Fibroblast of villous mesenchyme (primary cell): ENCODE data around the gene MIGA2. TPM values are rescaled to one million over a fixed set of nuclear protein-coding genes. Genes with fewer than 3 reads are reported as not detected.
A peak's percentile ranks its signal among the peaks of the same experiment; 100 is the strongest.

ENCODE experiments used
- DNase-seq: peaks from one replicate; pipeline ENCODE4 v3.0.0-alpha.2; 2010; ENCODE audit warnings: low read depth
- H3K4me3 ChIP-seq: 2 replicates; pipeline ENCODE4 v1.5.1; 2011; ENCODE audit warnings: low read depth, mild to moderate bottlenecking, low read length
- CTCF ChIP-seq: IDR thresholded peaks from 2 replicates; pipeline ENCODE4 v1.5.1; 2012; ENCODE audit warnings: low read depth, mild to moderate bottlenecking, low read length; ENCODE audit not compliant: insufficient read depth
- total RNA-seq: library from RNA; depleted of rRNA; stranded (reverse); fragments of >200 nt; gene quantifications from 2 replicates; pipeline ENCODE4 v1.2.3, GENCODE V29; 2012

The MIGA2 gene
- total RNA-seq, 1 donor: 22.5 TPM

- TF ChIP-seq CTCF: no peak
- no peak for DNase-seq
- no peak overlapping the region for H3K4me3 ChIP-seq
These were observed 15.3 kb upstream of the MIGA2 start for GRCh38 chr9:129021091-129021490.

- DNase-seq: no peak
- no peak for TF ChIP-seq CTCF
- no peak overlapping the region for H3K4me3 ChIP-seq
These were observed 14.4 kb upstream of the MIGA2 start for GRCh38 chr9:129022037-129022436.

- no peak overlapping the region for H3K4me3 ChIP-seq
- no peak for TF ChIP-seq CTCF
- DNase-seq: peak; percentile 82
These were observed 13.2 kb upstream of the MIGA2 start for GRCh38 chr9:129023036-129023907.

GRCh38 chr9:129023908-129024233, 12.6 kb upstream of the MIGA2 start:
- TF ChIP-seq CTCF: no peak
- H3K4me3 ChIP-seq: no peak overlapping the region
- no peak for DNase-seq

GRCh38 chr9:129026442-129027223, 9.8 kb upstream of the MIGA2 start:
- peak overlapping the region; percentile 74 for H3K4me3 ChIP-seq
- TF ChIP-seq CTCF: no peak
- DNase-seq: peak; percentile 46

- DNase-seq: no peak
- TF ChIP-seq CTCF: no peak
- H3K4me3 ChIP-seq: peak overlapping the region; percentile 74
These were observed 9.2 kb upstream of the MIGA2 start for GRCh38 chr9:129027224-129027684.
